Cardiac fibroblast (primary cell): ENCODE data around the gene SYNGR3.

Source experiments
- DNase-seq, 2 donors: peaks; one replicate each; pipeline versions ENCODE4 v3.0.0 to v3.0.0-alpha.2; 2010; ENCODE audit warnings: low read depth in 2 of 2
- H3K4me3 ChIP-seq, 2 donors: replicated peaks in 1 of 2; 1 replicate in 1 of 2; 2 replicates in 1 of 2; pipeline ENCODE4 v1.5.1; 2011; ENCODE audit warnings: low read depth in 2 of 2, low read length in 2 of 2, mild to moderate bottlenecking in 2 of 2, moderate library complexity in 1 of 2
- CTCF ChIP-seq: IDR thresholded peaks from one replicate; pipeline ENCODE4 v1.5.1; 2011; ENCODE audit warnings: low read depth, mild to moderate bottlenecking, low read length, inconsistent platforms

The SYNGR3 gene

GRCh38 chr16:1991588-1991947 lies 1.8 kb downstream of the SYNGR3 start:
- DNase-seq, result no peak
- peak overlapping the region in 1 of 2 donors; percentile 38 for H3K4me3 ChIP-seq
- no peak for TF ChIP-seq CTCF

GRCh38 chr16:1991948-1992703 lies 2.4 kb downstream of the SYNGR3 start:
- H3K4me3 ChIP-seq, result peak overlapping the region in 1 of 2 donors; percentile 38
- no peak for TF ChIP-seq CTCF
- peak; percentile 93 to 94 for DNase-seq

- no peak for TF ChIP-seq CTCF
- DNase-seq, result no peak
- no peak overlapping the region for H3K4me3 ChIP-seq
Measured at GRCh38 chr16:1992704-1993317, 3.0 kb downstream of the SYNGR3 start.

- no peak overlapping the region for H3K4me3 ChIP-seq
- DNase-seq, result peak in 1 of 2 donors; percentile 59
- no peak for TF ChIP-seq CTCF
Measured at GRCh38 chr16:1993731-1994131, 4.0 kb downstream of the SYNGR3 start.

- no peak overlapping the region for H3K4me3 ChIP-seq
- no peak for TF ChIP-seq CTCF
- peak; percentile 40 to 45 for DNase-seq
Measured at GRCh38 chr16:1997494-1998359, 8.0 kb downstream of the SYNGR3 start.

- no peak for TF ChIP-seq CTCF
- DNase-seq, result no peak
- H3K4me3 ChIP-seq, result no peak overlapping the region
Measured at GRCh38 chr16:1998360-1998835, 8.6 kb downstream of the SYNGR3 start.
